Measurements from ENCODE around the gene KAZN. TPM values are rescaled to one million over a fixed set of nuclear protein-coding genes. Genes with fewer than 3 reads are reported as not detected.

The KAZN gene
- polyA plus RNA-seq, 1 of the 3 experiments (the other 2 are of a cell fraction): 6.8 TPM

DNA sequence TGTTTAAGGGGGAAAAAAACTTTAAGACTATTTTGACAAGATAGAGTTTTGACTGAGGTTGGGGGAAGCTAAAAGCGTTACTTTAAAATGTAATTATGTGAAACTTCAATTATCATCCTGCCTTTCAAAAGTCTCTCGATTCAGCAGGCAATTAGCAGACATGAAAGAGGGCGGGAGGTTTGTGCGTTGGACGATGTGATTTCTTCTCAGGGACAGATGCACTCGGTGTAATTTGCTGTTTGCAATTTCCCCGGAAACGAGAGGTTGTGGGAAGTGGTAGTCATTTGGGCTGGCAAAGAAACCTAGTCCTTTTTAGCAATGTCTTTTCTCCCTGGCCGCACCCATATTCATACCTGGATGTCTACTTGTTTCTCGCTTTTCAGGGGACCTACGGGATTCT is 27.1 kb downstream of the KAZN start:
- Histone ChIP-seq H3K9me3 (no peaks in the 10 kb centered on the region), H3F3A (replicated peaks; ENCODE audit: insufficient read depth) (no peaks in the 10 kb centered on the region), H3K9me2 (no peaks in the 10 kb centered on the region), H3K9ac (no peak overlapping the region), H3K79me2 (ENCODE audit: insufficient read depth) (no peaks in the 10 kb centered on the region), H3K27me3 (ENCODE audit: insufficient read depth) (no peaks in the 10 kb centered on the region), H2AFZ (ENCODE audit: low read depth) (no peak overlapping the region), H3K27ac (ENCODE audit: low read depth in 2 of 2, low read length in 1 of 2) (no peak overlapping the region), H3K4me3 (ENCODE audit: low read depth in 2 of 2, low read length in 1 of 2) (no peak overlapping the region), H4K20me1 (ENCODE audit: insufficient read depth) (no peaks in the 10 kb centered on the region), H3K4me1 (ENCODE audit: control insufficient read depth in 1 of 2, insufficient read depth in 2 of 2, low read depth in 1 of 2, low read length in 1 of 2) (peaks cover 0 to 21% of the 10 kb centered on the region in 2 experiments; a peak in 1 of 4 replicates), H3K4me2 (no peak overlapping the region), H3K36me3 (replicated peaks in 1 of 2; ENCODE audit: control insufficient read depth in 1 of 2, insufficient read depth in 2 of 2, low read length in 1 of 2) (no peaks in the 10 kb centered on the region)
- 45% methylated on average over 11 of the region's 11 CpGs for WGBS (ENCODE audit: low lambda C conversion rate)
- TF ChIP-seq, protein P1, sequence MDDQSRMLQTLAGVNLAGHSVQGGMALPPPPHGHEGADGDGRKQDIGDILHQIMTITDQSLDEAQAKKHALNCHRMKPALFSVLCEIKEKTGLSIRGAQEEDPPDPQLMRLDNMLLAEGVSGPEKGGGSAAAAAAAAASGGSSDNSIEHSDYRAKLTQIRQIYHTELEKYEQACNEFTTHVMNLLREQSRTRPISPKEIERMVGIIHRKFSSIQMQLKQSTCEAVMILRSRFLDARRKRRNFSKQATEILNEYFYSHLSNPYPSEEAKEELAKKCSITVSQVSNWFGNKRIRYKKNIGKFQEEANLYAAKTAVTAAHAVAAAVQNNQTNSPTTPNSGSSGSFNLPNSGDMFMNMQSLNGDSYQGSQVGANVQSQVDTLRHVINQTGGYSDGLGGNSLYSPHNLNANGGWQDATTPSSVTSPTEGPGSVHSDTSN (IDR thresholded peaks at IDR 0.05): no peak
- no peak for TF ChIP-seq TCF12 (IDR thresholded peaks at IDR 0.05)
- TF ChIP-seq NRF1 (IDR thresholded peaks at IDR 0.05; ENCODE audit: low read depth, low read length): no peak
- TF ChIP-seq, protein P2, sequence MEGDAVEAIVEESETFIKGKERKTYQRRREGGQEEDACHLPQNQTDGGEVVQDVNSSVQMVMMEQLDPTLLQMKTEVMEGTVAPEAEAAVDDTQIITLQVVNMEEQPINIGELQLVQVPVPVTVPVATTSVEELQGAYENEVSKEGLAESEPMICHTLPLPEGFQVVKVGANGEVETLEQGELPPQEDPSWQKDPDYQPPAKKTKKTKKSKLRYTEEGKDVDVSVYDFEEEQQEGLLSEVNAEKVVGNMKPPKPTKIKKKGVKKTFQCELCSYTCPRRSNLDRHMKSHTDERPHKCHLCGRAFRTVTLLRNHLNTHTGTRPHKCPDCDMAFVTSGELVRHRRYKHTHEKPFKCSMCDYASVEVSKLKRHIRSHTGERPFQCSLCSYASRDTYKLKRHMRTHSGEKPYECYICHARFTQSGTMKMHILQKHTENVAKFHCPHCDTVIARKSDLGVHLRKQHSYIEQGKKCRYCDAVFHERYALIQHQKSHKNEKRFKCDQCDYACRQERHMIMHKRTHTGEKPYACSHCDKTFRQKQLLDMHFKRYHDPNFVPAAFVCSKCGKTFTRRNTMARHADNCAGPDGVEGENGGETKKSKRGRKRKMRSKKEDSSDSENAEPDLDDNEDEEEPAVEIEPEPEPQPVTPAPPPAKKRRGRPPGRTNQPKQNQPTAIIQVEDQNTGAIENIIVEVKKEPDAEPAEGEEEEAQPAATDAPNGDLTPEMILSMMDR (IDR thresholded peaks at IDR 0.05): no peak
- TF ChIP-seq, protein P3, sequence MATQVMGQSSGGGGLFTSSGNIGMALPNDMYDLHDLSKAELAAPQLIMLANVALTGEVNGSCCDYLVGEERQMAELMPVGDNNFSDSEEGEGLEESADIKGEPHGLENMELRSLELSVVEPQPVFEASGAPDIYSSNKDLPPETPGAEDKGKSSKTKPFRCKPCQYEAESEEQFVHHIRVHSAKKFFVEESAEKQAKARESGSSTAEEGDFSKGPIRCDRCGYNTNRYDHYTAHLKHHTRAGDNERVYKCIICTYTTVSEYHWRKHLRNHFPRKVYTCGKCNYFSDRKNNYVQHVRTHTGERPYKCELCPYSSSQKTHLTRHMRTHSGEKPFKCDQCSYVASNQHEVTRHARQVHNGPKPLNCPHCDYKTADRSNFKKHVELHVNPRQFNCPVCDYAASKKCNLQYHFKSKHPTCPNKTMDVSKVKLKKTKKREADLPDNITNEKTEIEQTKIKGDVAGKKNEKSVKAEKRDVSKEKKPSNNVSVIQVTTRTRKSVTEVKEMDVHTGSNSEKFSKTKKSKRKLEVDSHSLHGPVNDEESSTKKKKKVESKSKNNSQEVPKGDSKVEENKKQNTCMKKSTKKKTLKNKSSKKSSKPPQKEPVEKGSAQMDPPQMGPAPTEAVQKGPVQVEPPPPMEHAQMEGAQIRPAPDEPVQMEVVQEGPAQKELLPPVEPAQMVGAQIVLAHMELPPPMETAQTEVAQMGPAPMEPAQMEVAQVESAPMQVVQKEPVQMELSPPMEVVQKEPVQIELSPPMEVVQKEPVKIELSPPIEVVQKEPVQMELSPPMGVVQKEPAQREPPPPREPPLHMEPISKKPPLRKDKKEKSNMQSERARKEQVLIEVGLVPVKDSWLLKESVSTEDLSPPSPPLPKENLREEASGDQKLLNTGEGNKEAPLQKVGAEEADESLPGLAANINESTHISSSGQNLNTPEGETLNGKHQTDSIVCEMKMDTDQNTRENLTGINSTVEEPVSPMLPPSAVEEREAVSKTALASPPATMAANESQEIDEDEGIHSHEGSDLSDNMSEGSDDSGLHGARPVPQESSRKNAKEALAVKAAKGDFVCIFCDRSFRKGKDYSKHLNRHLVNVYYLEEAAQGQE (IDR thresholded peaks at IDR 0.05; ENCODE audit: low read depth, low read length): no peak
- POLR2A ChIA-PET: no interaction called here
- CTCF ChIA-PET: interaction anchor here (0.7 kb wide), 1 partner anchor 27 kb away, joined by 3 read pairs; the partner anchor contains the start of gene KAZN
- DNase-seq: no peak

DNA sequence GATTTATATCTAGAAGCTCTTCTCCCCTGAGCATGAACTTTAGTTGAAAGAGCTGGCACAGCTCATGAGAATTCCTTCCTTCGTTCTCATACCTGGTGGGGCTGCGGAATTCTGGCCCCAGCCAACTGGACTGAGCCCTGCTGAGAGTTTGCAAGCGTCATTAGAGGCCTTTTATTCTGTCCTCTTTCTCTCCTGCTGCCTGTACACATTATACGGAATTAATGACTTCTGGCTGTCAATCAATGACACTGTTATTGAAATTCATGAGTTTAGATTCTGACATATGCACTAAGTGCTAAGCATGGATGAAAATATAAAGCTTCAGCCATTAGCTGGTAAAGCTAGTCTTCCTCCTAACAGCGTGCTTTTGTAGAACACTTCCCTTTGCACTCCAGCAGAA is 27.5 kb downstream of the KAZN start:
- Histone ChIP-seq H3K27me3 (ENCODE audit: insufficient read depth) (no peaks in the 10 kb centered on the region), H3K4me3 (ENCODE audit: low read depth in 2 of 2, low read length in 1 of 2) (no peak overlapping the region), H2AFZ (ENCODE audit: low read depth) (no peak overlapping the region), H3K4me2 (no peak overlapping the region), H3K27ac (ENCODE audit: low read depth in 2 of 2, low read length in 1 of 2) (no peak overlapping the region), H3K9me2 (no peaks in the 10 kb centered on the region), H3K79me2 (ENCODE audit: insufficient read depth) (no peaks in the 10 kb centered on the region), H3K4me1 (ENCODE audit: control insufficient read depth in 1 of 2, insufficient read depth in 2 of 2, low read depth in 1 of 2, low read length in 1 of 2) (peaks cover 0 to 18% of the 10 kb centered on the region in 2 experiments; a peak in 1 of 4 replicates), H4K20me1 (ENCODE audit: insufficient read depth) (no peaks in the 10 kb centered on the region), H3K9me3 (no peaks in the 10 kb centered on the region), H3F3A (replicated peaks; ENCODE audit: insufficient read depth) (no peaks in the 10 kb centered on the region), H3K36me3 (replicated peaks in 1 of 2; ENCODE audit: control insufficient read depth in 1 of 2, insufficient read depth in 2 of 2, low read length in 1 of 2) (no peaks in the 10 kb centered on the region), H3K9ac (no peak overlapping the region)
- TF ChIP-seq RAD21 (IDR thresholded peaks at IDR 0.05; ENCODE audit: low read length) (no peak), TEAD4 (IDR thresholded peaks at IDR 0.05; ENCODE audit: borderline replicate concordance, insufficient read depth) (no peak), POLR2AphosphoS5 (IDR thresholded peaks at IDR 0.05; ENCODE audit: low read depth, low read length) (no peak), GABPA (IDR thresholded peaks at IDR 0.05; ENCODE audit: low read depth) (no peak), RXRA (IDR thresholded peaks at IDR 0.05; ENCODE audit: borderline replicate concordance, low read depth) (no peak)
- CTCF ChIA-PET: no interaction called here
- POLR2A ChIA-PET: no interaction called here
- no peak for DNase-seq
- WGBS (ENCODE audit: low lambda C conversion rate): 22% methylated on average over 5 of the region's 5 CpGs
